Subcutaneous abdominal adipose tissue (tissue), 5 donors: ENCODE data around the gene ZNF462.
"Not testable (repeated sequence)": the region's sequence is repeated elsewhere in the genome, so short reads cannot be mapped to it uniquely, and the experiment has no call there.

Experiments used
- H3K27ac ChIP-seq: one replicate; pipeline ENCODE4 v1.7.0; 2013; ENCODE audit warnings: low read depth, mild to moderate bottlenecking, inconsistent platforms, low read length, moderate library complexity
- H3K27me3 ChIP-seq, 5 donors: one replicate each; pipeline ENCODE4 v1.7.0; 2013; ENCODE audit warnings: low read length in 5 of 5, inconsistent platforms in 1 of 5; ENCODE audit not compliant: control insufficient read depth in 5 of 5, insufficient read depth in 4 of 5
- H3K36me3 ChIP-seq, 5 donors: one replicate each; pipeline ENCODE4 v1.7.0; 2013; ENCODE audit warnings: low read length in 5 of 5; ENCODE audit not compliant: control insufficient read depth in 5 of 5, insufficient read depth in 5 of 5
- H3K4me1 ChIP-seq, 5 donors: one replicate each; pipeline ENCODE4 v1.7.0; 2013; ENCODE audit warnings: low read length in 5 of 5, mild to moderate bottlenecking in 3 of 5, moderate library complexity in 1 of 5; ENCODE audit not compliant: control insufficient read depth in 5 of 5, insufficient read depth in 5 of 5
- H3K4me3 ChIP-seq, 5 donors: one replicate each; pipeline ENCODE4 v1.7.0; 2013; ENCODE audit warnings: low read length in 5 of 5, low read depth in 1 of 5
- H3K9ac ChIP-seq, 5 donors: one replicate each; pipeline ENCODE4 v1.7.0; 2013; ENCODE audit warnings: low read length in 5 of 5, mild to moderate bottlenecking in 4 of 5, moderate library complexity in 3 of 5
- H3K9me3 ChIP-seq, 5 donors: one replicate each; pipeline ENCODE4 v1.7.0; 2013; ENCODE audit warnings: low read length in 5 of 5; ENCODE audit not compliant: control insufficient read depth in 5 of 5
- donor health status: healthy.
- donor health status: healthy.
- donor health status: healthy.
- donor health status: healthy.
- donor health status: healthy.

ZNF462 gene

DNA sequence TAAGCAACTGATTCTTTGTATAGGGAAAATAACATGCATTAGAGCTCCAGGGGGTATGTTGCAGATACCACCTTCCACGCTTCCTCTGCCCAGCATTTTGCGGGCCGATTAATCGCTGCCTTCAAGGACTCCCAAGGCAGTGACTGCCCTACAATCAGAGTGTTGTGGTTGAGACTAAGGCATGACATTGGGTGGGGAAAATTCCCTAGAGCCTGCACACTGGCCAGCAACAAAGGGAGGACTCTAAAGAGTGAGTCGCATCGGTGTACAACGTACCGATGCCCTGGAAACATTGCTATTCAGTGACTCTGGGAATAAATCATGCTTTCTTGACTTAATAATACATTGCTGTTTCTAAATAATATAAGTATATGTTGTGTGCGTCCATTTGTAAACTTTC is 119.7 kb downstream of the ZNF462 start:
- Histone ChIP-seq H3K27ac (no peak overlapping the region), H3K27me3 (no peaks in the 10 kb centered on the region), H3K9me3 (no peaks in the 10 kb centered on the region), H3K9ac (no peak overlapping the region), H3K4me3 (no peak overlapping the region), H3K4me1 (no peaks in the 10 kb centered on the region), H3K36me3 (peaks cover 25 to 43% (median 33%) of the 10 kb centered on the region in 5 donors)

DNA sequence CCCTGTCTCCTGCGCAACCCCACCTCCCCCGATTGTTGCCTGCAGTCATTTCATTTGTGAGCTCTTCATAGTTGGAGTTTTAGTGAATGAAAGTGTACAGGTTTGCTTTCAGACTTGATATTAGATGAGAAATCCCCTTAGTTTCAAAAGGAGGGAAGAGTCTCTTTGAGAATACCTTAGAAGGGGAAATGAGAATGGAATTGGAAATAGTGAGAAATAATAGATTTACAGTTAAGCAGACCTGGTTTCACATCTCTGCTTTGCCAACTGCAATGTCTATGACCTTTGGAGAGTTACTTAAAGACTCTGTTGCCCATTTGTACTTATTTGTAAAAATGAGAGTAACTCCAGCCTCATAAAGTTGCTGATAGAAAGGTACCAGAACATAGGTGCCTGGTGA is 120.4 kb downstream of the ZNF462 start:
- H3K36me3 ChIP-seq, result peaks cover 31 to 42% (median 32%) of the 10 kb centered on the region in 5 donors
- no peak overlapping the region for H3K4me3 ChIP-seq
- H3K9me3 ChIP-seq, result no peaks in the 10 kb centered on the region
- no peak overlapping the region for H3K9ac ChIP-seq
- no peaks in the 10 kb centered on the region for H3K4me1 ChIP-seq
- no peaks in the 10 kb centered on the region for H3K27me3 ChIP-seq
- no peak overlapping the region for H3K27ac ChIP-seq

DNA sequence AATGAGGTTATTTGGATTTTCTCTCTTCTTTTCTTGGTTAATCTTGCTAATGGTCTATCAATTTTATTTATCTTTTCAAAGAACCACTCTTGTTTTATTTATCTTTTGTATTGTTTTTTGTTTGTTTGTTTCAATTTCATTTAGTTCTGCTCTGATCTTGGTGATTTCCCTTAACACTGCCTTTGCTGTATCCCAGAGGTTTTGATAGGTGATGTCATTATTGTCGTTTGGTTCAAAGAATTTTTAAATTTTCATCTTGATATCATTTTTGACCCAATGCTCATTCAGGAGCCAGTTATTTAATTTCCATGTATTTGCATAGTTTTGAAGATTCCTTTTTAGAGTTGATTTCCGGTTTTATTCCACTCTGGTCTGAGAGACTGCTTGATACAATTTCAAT is 126.9 kb downstream of the ZNF462 start:
- not testable (repeated sequence) for H3K9me3 ChIP-seq, H3K9ac ChIP-seq, H3K4me1 ChIP-seq, H3K4me3 ChIP-seq, H3K27me3 ChIP-seq, H3K27ac ChIP-seq
- H3K36me3 ChIP-seq, result peaks cover 11 to 40% (median 16%) of the 10 kb centered on the region in 5 donors

DNA sequence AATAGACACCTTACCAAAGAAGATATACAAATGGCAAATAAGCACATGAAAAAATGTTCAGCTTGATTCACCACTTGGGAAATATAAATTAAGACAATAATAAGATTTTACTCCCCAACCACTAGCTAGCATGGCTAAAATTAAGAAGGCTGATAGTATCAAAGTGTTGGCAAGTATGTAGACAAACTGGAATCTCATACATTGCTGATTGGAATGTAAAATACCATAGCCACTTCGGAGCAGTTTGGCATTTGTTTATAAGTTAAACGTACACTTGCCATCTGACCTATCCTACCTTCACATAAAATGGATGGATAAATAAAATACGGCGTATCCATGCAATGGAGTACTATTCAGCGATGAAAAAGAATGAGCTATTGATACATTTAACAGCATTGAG is 129.2 kb downstream of the ZNF462 start:
- Histone ChIP-seq H3K9ac (no peak overlapping the region), H3K9me3 (peaks cover 0 to 3% (median 0%) of the 10 kb centered on the region in 5 donors), H3K27me3 (no peaks in the 10 kb centered on the region), H3K36me3 (peaks cover 0 to 31% (median 5%) of the 10 kb centered on the region in 5 donors), H3K4me1 (no peaks in the 10 kb centered on the region), H3K27ac (no peak overlapping the region), H3K4me3 (no peak overlapping the region)

DNA sequence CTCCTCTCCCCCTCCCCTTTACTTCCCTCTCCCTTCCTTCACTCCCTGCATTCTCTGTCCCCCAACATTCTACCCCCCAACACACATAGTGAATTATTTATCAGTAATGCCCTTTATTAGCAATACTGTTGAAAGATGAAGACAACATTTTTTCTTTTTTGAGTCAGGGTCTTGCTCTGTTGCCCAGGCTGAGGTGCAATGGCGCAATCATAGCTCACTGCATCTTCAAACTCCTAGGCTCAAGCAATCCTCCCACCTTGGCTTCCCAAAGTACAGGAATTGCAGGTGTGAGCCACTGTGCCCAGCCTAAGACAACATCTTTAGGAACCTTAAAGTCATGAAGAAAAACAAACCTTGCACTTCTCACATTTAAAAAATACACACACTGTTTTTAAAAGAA is 130.6 kb downstream of the ZNF462 start:
- Histone ChIP-seq H3K9me3 (peaks cover 0 to 3% (median 0%) of the 10 kb centered on the region in 5 donors), H3K27me3 (no peaks in the 10 kb centered on the region), H3K36me3 (peaks cover 0 to 26% (median 0%) of the 10 kb centered on the region in 5 donors), H3K4me3 (no peak overlapping the region), H3K4me1 (no peaks in the 10 kb centered on the region), H3K27ac (no peak overlapping the region), H3K9ac (no peak overlapping the region)

DNA sequence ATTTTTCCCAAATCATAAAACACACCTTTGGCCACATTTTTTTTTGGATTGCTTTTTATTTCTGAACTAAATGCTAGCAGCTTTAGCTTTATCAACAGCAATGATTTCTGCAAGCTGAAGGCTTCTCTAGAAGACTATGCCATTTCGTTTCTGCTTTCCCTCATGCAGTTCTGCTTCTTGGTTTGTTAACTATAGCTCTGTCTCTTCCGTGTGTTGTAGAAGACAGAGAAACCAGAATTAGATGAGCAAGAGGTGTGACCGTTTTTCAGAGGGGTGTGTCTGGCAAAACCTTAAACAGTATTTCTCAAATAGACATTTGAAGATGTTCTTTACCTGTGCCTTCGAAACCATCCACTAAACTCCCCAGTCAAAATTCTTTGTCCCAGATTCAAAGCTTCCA is 131.5 kb downstream of the ZNF462 start:
- Histone ChIP-seq H3K36me3 (peaks cover 0 to 19% (median 0%) of the 10 kb centered on the region in 5 donors), H3K27ac (no peak overlapping the region), H3K4me3 (no peak overlapping the region)

DNA sequence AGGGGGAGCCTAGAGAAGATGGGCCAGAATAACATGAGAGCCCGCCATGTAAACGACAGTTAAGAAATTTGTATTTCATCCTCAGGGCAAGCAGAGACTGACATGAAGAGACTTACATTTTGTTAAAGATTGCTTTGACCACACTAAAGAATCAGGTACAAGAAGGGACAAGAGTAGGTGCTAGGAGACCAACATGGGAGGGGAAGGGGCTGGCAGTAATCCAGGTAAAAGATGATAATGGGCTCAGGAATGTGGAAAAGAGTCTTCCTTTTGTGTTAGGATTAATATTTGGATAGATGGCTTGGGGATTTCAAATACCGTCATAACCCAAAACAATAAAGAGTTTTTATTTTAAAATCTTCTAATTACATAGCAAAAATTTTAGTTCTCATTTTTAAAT is 137.3 kb downstream of the ZNF462 start:
- H3K4me1 ChIP-seq, result no peaks in the 10 kb centered on the region
- H3K9ac ChIP-seq, result no peak overlapping the region
- H3K27ac ChIP-seq, result no peak overlapping the region
- H3K4me3 ChIP-seq, result no peak overlapping the region
- H3K36me3 ChIP-seq, result peaks cover 8 to 21% (median 14%) of the 10 kb centered on the region in 5 donors
- H3K27me3 ChIP-seq, result no peaks in the 10 kb centered on the region
- no peaks in the 10 kb centered on the region for H3K9me3 ChIP-seq

More for the DNA sequence above, 131.5 kb downstream of the ZNF462 start:
- Histone ChIP-seq H3K9ac (no peak overlapping the region), H3K4me1 (no peaks in the 10 kb centered on the region), H3K9me3 (peaks cover 0 to 3% (median 0%) of the 10 kb centered on the region in 5 donors), H3K27me3 (no peaks in the 10 kb centered on the region)

DNA sequence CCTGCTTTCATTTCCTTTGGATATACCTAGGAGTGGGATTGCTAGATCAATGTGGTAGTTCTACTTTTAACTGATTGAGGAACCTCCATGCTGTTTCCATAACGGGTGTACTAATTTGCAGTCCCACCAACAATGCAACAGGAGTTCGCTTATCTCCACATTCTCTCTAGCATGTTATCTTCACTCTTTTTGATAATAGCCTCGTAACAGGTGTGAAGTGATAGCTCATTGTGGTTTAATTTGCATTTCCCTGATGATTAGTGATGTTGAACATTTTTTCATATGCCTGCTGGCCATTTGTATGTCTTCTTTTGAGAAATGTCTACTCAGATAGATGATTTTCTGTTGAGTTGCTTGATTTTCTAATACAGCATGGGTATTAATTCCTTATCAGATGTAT is 142.2 kb downstream of the ZNF462 start:
- no peak overlapping the region for H3K9ac ChIP-seq
- no peak overlapping the region for H3K4me3 ChIP-seq
- no peaks in the 10 kb centered on the region for H3K9me3 ChIP-seq
- no peak overlapping the region for H3K27ac ChIP-seq
- H3K4me1 ChIP-seq, result peaks cover 0 to 3% (median 0%) of the 10 kb centered on the region in 5 donors
- H3K27me3 ChIP-seq, result no peaks in the 10 kb centered on the region
- peaks cover 18 to 47% (median 32%) of the 10 kb centered on the region in 5 donors for H3K36me3 ChIP-seq

DNA sequence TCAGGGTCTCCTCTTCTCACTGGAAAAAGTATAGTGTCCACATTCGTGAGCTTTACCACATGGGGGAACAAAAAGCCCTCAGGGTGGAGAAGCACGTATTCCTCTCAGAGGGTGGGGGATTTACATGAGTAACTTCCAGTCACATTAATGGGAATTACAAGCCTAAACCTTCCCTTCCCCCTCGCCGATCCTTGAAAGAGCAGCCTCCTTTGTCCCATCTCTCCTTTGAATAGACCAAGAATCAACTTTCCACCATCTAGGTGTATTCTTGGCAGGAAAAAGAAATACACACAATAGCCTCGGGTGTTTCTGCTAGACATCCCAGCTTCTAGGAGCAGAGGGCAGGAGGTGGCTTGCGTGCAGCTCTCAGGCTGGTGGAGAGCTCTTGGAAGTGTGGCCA is 144.4 kb downstream of the ZNF462 start:
- peaks cover 33 to 55% (median 41%) of the 10 kb centered on the region in 5 donors for H3K36me3 ChIP-seq

DNA sequence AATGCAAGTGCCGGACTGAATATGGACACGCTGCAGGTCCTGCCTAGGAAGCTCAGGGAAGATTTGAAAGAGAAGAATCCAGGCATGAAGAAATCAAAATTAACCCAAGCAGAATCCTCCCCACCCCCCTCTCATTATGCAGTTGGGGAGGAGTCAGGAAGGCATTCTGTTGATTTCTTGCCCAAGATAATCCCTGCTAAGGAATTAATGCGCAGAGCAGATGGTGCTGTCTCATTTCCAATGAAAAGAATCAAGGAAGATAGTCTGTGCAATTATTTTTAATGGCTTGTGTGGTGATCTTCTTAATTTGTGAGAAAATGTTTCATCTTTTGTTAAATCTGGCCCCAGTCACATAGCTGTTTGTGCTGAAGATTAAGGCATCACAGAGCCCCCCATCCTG is 145.0 kb downstream of the ZNF462 start:
- peaks cover 31 to 52% (median 41%) of the 10 kb centered on the region in 5 donors for H3K36me3 ChIP-seq
- H3K27ac ChIP-seq, result no peak overlapping the region
- no peaks in the 10 kb centered on the region for H3K9me3 ChIP-seq
- peaks cover 0 to 3% (median 0%) of the 10 kb centered on the region in 5 donors for H3K4me1 ChIP-seq
- H3K27me3 ChIP-seq, result no peaks in the 10 kb centered on the region
- no peak overlapping the region for H3K9ac ChIP-seq
- no peak overlapping the region for H3K4me3 ChIP-seq

More for the DNA sequence above, 144.4 kb downstream of the ZNF462 start:
- no peak overlapping the region for H3K27ac ChIP-seq
- H3K9me3 ChIP-seq, result no peaks in the 10 kb centered on the region
- H3K27me3 ChIP-seq, result no peaks in the 10 kb centered on the region
- H3K9ac ChIP-seq, result no peak overlapping the region
- H3K4me3 ChIP-seq, result no peak overlapping the region
- peaks cover 0 to 3% (median 0%) of the 10 kb centered on the region in 5 donors for H3K4me1 ChIP-seq

DNA sequence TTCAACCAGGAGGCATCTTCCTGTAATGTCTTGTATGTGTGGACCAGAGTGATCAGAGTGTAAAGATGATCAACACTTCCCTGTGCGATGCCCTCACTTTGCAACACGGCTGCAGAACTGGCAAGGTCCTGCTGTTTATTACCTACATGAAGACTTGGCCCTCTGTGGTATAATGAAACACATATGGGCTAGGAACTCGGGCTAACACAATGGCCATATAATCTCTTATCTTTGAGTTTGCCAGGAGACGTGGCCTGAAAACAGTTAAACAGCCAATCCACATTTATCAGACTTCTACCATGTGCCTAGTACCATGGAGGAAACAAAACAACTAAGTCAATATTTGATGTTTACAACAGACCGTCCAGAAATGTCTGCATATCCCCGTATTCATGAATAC is 145.5 kb downstream of the ZNF462 start:
- Histone ChIP-seq H3K36me3 (peaks cover 28 to 48% (median 36%) of the 10 kb centered on the region in 5 donors), H3K4me3 (no peak overlapping the region), H3K27me3 (no peaks in the 10 kb centered on the region), H3K9me3 (no peaks in the 10 kb centered on the region), H3K9ac (no peak overlapping the region), H3K4me1 (peaks cover 0 to 3% (median 0%) of the 10 kb centered on the region in 5 donors), H3K27ac (no peak overlapping the region)
